Measurements from ENCODE around the gene ZNHIT2.
"Not testable (repeated sequence)": the region's sequence is repeated elsewhere in the genome, so short reads cannot be mapped to it uniquely, and the experiment has no call there.

Gene ZNHIT2

DNA sequence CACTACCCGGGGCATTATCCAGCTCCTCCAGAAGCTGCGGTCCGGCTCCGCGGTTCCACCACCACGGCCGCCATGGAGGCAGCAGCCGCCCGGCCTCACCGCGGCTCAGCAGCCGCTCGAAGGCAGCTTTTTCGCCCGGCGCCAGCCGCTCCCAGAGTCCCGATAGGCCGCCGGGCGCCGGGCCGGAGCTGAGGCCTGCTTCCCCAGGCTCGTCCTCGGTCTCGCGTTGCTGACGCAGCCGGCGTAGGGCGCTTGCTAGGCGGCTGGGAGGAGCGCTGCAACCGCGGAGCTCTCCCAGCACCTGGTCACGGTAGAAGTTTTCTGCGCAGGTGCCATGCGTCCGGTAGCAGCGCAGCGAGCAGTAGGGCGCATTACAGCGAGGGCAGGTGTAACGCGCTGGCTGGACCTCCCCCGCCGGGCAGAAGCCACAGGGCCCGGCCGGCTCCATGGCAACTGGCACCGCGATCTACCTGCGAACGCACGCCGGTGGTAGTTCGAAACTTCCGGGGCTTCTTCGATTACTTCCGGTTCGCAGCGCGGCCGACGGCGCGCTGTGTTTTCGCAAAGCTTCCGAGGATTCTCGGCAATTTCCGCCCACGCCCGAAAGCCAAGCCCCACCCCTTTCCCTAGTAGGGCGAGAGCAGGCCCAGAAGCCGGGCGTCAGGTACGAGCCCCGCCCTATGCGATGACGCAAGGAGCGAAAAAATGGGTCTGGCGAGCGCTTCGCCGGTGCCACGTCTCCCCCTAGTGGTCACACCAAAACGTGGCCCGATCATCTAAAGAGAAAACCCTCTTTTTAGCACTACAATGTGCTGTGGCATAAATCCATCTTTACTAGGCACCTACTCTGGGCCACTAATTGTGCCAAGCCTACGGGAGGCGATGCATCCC lies at the start of gene ZNHIT2:
TSS of gene ZNHIT2 (minus strand) at position 496 of the 891 bp plus-strand sequence. CDS start at position 448, 48 bp downstream.
- FAIRE-seq = peak; percentile 99

DNA sequence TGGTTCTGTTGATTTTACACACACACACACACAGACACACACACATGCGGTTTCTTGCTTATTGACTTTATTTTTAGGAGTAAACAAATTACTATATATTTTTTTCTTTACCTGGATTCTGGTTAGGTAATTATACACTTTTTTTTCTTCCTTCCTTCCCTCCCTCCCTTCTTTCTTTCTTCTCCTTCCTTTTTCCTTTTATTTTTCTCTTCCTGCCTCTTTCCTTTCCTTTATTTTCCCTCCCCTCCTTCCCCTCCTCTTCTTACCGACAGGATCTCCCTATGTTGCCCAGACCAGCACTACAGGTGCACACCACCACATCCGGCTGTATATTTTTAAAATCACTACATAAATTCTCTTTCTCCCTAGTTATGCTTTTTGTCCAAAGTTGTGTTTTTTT lies 49.4 kb upstream of the ZNHIT2 start:
- FAIRE-seq = no peak

DNA sequence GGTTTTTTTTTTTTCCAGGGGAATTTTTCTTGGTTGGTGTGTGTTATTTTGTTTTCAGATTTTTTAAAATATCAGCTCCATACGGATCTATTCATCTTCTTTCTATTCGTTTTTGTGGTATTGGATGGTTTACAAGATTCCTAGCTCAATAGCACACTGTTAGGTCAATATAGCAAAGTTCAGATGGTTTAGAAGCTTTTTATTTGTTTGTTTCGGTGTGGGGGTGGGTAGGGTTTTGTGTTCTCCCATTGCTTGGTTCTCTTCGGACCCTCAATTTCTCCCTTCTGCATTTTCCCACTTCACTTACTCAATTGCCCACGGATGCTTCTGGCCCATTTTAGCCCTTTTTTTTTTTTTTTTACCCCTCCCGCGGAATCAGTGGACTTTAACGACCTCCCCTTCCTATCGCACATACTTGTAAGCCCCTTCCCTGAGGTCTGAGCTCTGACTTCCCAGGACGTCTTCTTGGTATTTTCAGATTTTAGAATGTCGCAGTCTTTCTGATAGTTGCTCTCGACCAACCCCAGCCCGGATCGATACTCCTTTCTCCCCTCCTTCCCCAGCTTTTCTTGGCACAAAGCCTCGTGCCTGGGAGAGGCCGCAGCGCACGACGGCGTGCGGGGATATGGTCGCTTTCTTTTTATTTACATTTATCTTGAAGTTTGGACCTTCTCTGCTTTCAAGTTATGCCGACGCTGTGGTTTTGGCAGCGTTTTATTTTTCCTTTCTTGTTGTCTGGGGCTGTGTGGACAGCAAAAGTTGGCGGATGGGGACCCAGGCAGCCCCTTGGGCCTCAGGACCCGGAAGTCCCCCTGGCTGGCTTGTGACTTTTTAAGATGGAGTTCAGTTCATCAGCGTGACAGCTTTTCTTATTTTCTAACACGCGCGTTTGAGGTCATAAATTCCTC lies 48.2 kb upstream of the ZNHIT2 start:
- no peak for FAIRE-seq

DNA sequence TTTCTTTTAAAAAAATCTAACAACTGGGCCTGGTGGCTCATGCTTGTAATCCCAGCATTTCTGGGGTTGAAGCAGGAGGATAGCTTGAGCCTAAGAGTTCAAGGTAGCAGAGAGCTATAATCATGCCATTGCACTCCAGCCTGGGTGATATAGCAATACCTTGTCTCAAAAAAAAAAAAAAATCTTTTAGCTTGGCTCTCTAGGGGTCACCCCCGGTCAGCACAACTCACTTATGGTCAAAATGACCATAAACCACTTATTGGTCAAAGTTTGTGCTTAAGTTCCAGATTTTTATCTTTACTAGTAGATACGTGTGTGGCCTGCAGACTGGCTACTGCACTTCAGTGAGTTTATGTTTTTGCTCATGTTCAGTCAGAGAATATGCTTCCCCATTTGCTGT lies 46.2 kb upstream of the ZNHIT2 start:
- no peak for FAIRE-seq

DNA sequence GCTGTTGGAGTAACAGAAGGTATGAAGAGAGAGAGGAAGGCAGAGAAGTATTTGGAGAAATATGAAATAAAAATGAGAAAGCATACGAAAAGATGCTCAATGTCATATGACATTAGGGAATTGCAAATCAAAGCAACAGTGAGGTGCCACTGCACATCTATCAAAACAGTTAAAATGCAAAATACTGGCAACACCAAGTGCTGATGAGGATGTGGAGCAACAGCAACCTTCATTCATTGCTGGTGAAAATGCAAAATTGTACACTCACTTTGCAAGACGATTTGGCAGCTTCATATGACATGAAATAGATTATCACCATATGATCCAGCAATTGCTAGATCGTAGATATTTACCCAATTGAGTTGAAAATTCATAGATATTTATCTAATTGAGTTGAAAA lies 43.1 kb upstream of the ZNHIT2 start:
- no peak for FAIRE-seq

DNA sequence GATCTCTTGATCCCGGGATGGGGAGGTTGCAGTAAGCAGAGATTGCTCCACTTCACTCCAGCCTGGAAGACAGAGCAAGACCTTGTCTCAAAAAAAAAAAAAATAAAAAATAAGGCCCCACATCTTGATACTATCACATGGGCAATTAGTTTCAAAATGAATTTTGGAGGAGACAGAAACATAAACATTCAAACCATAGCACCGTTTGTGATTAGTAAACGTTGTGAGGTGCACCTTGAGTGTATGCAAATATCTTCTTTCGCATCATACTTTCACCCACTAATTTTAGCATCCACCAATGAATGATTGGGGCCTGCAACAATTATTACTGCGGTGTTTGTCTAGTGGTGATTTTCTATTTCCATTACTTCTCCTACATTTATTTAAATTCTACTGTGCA lies 41.5 kb upstream of the ZNHIT2 start:
- no peak for FAIRE-seq

DNA sequence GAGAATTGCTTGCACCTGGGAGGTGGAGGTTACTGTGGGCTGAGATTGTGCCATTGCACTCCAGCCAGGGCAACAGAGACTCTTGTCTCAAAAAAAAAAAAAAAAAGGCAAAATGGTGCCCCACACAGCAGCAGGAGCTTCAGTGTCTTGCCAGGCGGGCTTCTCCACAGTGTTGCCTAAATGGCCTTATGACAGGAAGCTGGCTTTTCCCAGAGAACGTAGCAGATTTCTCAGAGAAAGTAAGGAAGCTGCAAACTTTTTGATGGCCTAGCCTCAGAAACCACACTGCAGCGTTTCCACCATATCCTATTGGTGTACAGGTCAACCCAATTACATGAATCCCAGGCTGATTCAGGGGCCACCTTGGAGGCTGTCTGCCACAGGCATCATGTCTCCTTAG lies 39.8 kb upstream of the ZNHIT2 start:
- FAIRE-seq = no peak

DNA sequence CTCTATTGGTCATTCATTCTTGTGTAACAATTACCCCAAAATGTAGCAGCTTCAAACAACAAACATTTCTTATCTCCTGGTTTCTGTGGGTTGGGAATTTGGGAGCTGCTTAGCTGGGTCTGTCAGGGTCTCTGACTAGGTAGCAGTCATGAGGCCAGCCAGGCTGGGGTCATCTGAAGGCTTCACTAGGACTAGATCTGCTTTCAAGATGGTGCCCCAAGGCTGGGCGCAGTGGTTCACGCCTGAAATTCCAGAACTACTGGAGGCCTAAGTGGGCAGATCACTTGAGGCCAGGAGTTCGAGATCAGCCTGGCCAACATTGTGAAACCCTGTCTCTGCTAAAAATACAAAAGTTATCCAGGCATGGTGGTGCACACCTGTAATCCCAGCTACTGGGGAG lies 39.4 kb upstream of the ZNHIT2 start:
- FAIRE-seq = no peak

DNA sequence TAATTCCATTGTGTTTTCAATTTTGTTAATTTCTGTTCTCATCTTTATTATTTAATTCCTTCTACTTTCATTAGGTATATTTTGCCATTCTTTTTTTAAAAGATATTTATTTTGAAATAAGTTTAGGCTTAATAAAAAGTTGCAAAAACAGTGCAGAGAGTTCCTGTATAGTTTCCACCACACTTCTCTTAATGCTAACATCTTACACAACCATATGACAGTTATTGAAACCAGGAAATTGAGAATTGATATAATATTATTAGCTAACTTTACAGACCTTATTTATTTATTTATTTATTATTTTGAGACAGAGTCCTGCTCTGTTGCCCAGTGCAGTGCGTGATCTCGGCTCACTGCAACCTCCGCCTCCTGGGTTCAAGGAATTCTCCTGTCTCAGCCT lies 38.8 kb upstream of the ZNHIT2 start:
- FAIRE-seq = no peak

DNA sequence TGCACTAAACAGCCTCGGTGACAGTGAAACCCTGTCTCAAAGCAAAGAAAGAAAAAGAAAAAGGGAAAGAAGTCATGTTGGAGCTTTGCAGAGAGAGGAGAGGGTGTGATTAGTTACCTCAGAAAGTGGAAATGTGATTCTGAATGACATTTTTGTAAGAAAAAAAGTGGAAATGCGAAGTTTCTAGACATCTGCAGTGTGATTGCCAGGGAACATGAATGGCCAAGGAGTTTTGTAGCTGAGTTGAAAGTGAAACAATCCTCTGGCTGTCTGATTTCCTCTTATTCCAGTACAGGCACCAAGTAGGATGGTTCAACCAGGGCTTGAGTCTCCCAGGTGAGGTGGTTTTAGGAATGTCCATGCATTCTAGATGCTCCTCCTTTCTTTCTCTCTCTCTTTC lies 34.6 kb upstream of the ZNHIT2 start:
- FAIRE-seq = no peak

DNA sequence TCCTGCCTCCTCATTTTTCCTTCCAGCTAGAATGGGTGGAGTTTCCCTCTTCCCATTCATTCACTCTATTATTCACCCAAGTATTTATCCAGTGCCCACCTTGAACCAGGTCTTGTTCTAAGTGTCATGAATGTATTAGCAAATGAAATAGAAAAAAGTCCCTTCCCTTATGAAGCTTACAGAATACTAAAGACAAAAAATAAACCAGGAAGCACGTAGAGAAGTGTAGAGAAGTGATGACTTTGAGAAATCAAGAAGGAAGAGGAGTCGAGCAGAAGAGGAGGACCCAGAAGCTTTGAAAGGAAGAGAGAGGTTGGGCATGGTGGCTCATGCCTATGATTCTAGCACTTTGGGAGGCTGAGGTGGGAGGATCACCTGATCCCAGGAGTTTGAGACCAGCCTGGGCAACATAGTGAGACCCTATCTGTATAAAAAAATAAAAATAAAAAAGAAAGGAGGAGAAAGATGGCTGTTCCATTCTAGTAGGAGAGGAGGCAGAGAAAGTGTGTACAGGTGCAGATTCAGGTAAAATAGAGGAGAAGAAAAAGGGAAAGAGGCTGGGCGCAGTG lies 33.9 kb upstream of the ZNHIT2 start:
- FAIRE-seq = no peak

DNA sequence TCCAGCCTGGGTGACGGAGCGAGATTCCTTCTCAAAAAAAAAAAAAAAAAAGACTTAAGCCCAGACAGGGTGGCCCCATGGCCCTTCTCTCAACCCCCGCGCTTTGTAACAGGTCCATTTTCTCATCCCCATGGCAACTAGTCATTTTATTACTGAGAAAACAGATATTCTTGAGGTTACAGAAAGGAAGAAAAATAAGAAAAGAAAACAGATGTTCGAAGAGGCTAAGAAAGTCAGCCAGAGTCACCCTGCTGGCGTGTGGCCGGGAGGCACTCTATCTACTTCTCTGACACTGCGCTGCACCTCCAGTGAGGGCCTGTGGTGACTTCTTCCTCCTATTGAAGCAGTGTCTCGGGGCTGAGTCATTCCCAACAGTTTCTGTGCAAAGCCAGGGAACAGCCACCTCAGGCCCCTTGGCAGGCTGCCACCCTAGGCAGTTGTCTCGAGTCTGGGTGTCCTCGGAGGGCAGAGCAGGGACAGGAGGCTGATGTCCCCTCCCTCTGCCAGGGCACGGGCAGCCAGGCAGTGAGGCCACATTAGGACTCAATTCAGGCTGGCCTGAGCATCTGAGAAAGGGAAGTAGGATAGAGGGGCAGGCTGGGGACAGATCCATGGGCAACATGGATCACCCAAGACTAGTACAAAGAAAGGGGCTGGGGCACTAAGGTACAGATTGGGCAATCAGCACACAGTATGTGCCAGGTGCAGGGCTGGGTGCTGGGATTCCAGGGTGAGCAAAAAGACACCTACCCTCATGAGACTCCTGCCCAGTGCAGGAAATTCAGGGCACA lies 33.2 kb upstream of the ZNHIT2 start:
- no peak for FAIRE-seq

DNA sequence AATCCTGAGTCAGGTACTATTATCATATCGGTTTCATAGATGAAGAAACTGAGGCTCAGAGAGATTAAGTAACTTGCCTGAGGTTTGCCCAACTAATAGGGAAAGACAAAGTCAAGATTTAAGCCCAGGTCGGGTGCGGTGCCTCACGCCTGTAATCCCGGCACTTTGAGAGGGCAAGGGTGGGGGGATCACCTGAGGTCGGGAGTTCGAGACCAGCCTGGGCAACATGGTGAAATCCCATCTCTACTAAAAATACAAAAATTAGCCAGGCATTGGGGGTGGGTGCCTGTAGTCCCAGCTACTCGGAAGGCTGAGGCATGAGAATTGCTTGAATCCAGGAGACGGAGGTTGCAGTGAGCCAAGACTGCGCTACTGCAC lies 32.6 kb upstream of the ZNHIT2 start:
- FAIRE-seq = not testable (repeated sequence)

DNA sequence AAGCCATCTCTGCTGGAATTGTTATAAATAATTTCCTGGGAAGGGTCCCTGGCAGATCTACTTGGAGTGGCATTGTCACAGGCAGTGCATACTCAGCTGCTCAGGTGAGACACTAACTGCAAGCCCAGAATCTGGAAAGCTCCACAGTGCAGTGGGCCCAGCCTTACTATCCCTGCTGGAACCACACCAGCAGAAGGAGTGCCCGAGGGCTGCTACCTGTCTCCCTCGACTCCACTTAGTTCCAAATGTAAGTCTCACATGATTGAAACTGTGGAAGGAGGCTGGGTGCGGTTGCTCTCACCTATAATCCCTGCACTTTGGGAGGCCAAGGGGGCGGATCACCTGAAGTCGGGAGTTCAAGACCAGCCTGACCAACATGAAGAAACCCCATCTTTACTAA lies 31.2 kb upstream of the ZNHIT2 start:
- FAIRE-seq = no peak

DNA sequence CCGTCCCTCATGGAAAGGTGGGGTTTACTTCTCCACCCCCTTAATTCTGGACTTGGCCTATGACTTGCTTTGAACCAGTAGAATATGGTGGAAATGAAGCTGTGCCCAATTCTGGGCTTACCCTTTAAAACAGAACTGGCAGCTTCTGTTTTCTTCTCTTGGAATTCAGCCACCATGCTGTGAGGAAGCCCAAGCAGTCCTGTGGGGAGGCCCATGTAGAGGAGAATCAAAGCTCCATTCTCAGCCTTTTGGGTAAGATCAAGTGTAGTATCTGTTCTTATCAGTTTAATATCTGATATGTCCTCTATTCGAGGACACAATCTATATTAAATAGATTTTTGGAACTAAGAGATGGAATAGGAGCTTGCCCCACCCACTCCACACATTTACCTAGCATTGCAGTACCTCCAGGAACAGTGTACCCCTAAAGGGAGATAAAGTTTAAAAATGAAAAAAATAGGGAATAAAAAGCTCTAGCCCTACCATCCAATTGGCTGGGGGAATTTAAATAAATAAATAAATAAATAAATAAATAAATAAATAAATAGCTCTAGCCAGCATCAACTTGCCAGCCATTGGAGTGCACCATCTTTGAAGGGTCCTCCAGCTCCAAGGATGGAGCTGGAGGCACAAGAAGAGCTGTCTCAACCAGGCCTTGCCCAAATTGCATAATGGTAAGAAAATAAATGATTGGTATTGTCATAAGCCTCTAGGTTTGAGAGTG lies 30.0 kb upstream of the ZNHIT2 start:
- FAIRE-seq = no peak

DNA sequence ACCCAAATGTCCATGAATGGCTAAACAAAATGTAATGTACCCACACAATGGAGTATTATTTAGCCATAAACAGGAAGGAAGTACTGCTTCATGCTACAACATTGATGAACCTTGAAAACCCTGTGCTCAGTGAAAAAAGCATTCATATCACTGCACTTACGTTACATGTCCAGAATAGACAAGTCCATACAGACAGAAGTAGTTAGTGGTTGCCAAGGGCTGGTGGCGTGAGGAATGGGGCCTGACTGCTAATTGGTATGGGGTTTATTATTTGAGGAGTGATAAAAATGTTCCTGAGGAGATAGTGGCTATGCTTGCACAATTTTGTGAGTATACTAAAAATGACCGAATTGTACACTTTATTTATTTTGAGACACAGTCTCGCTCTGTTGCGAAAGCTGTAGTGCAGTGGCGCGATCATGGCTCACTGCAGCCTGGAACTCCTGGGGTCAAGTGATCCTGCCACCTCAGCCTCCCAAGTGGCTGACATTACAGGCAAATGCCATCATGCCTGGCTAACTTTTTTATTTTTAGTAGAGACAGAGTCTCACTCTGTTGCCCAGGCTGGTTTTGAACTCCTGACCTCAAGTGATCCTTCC lies 24.5 kb upstream of the ZNHIT2 start:
- FAIRE-seq = no peak

DNA sequence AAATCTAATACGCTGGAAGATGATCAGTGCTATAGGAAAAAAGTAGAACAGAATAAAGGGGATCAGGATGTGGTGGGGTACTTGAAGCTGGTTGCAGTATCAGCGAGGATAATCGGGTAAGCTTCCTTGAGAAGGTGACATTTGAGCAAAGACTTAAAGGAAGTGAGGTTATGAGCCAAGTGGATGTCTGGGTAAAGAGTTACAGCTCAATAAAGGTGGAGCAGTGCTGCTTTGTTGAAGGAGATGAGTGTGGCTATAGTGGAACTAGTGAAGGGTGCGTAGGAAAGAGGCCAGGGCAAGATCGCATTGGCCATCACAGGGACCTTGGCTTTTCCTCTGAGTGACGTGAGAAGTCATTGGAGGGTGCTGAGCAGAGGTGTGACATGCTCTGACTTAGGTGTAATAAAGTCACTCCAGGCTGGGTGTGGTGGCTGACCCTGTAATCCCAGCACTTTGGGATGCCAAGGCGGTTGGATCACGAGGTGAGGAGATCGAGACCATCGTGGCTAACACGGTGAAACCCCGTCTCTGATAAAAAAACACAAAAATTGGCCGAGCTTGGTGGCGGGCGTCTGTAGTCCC lies 19.1 kb upstream of the ZNHIT2 start:
- no peak for FAIRE-seq

DNA sequence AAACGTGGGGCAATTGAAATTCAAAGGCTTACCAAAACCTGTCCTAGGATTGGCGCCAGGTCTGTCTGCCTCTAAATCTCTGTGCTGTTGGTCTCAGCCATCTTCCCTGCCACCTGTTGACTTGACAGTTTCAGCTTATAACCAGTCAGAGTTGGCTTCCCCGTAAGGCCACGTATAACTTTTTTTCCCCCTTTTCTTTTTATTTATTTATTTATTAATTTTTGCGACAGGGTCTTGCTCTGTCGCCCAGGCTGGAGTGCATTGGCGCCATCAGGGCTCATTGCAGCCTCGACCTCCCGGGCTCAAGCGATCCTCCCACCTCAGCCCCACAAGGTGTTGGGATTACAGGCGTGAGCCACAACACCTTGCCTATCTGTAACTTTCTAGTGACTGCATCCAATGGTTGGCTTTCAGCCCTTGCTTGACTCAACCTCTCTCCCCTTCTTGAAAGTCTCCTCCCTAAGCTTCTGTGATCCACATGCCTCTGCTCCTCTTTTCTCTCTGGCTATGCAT lies 18.2 kb upstream of the ZNHIT2 start:
- no peak for FAIRE-seq

DNA sequence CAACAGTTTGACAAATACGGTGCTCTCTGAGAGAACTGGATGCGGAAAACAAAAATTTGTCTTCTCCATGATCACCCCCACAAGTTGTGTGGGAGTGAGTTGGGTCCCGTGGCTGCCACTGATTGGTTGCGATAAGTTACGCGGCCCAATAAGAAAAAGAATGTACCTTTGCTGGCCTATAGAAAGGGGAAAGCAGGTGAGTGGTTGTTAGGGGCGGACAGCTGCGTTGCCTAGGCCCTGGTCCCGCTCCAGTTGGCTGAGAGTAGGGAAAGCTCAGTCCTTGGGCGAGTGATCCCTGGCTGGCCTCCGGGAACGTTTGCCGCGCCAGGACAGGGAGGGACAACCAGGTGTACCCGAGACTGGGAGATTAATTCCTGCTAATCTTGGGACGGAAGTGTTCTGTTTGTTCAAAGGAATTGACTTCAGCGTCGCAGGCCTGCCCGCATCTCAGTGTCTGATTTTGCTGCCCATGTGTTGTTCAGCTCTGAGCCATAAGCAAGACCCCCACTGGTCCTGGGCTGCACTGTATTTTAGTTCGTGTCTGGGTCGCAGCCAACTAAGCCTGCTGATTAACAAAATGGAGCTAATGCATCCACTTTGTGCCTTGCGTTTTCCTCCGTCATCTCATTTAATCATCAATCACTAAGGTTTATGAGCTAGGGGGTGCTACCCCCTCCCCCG lies 17.6 kb upstream of the ZNHIT2 start:
- FAIRE-seq = peak; percentile 98

DNA sequence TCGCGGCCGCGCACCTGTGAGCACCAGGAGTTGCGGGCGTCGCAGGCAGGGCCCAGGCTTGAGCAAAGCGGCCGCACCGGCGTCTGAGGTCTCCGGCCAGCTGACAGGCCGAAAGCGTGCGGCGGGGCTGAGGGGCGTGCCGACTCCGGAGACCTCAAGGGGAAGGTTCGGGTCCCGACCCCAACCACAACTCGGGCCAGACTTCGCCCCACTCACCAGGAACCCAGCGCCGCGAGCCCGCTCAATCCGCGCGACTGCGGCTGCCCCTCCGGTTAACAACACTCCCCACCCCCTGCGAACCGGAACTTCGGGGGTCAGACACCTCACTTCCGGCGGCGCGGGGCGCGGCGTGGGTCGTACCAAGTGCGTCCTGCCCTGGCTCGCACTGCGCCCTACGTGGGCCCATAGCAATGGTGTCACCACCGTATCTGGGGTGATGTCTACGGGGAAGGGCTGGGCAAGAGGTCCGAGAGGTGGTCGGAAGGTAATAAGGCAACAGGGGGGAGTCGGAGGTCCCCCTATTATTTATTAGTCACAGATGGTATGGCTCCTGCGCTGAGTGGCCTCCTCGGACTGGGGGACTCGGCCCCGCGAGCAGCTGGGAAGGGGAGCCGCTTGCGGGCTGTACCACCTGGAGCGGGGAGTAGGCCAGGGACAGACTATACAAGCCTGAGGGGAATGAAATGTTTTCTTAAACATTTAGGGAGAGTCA lies 16.9 kb upstream of the ZNHIT2 start, which contains the start of gene SYVN1:
TSS of gene SYVN1 (minus strand) at position 280 of the 712 bp plus-strand sequence. CDS start 918 bp downstream, outside the sequence.
- no peak for FAIRE-seq
